ENCODE results near the gene IGFN1. TPM values are rescaled to one million over a fixed set of nuclear protein-coding genes. Genes with fewer than 3 reads are reported as not detected.

IGFN1 gene
- total and polyA plus RNA-seq, 2 donors (not counting 3 experiments of a cell fraction or from before 2014, with no cell fraction given): not detected

DNA sequence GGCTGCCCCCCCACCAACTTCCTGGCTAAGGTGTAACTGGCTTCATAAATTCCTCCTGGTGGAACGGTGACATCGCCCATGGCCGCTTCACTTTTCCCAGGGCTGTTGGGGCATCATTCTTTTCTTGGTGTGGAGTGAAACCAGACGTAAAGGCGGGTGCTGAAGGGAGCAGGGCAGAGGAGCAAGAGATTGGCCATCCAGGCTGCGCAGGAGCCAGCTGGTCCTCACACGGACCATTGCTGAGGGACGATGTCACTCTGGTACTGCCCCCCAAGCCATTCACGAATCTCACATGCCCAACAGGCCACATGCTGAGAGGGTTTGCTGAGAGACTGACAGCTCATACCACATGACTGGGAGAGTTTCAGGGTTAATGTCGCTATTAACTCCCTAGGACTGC, 82.2 kb downstream of the IGFN1 start:
- intact Hi-C loops (cut with micrococcal nuclease): no loop called here
- dilution Hi-C loops (cut with MboI; ENCODE audit: extremely low pct_ligation_motif_present, low sequenced_read_pairs): no loop called here
- H3K4me3 ChIP-seq (replicated peaks in 1 of 3; ENCODE audit: insufficient read depth in 1 of 3, low read depth in 1 of 3, low read length in 3 of 3): no peak overlapping the region
- H3K36me3 ChIP-seq (ENCODE audit: control insufficient read depth in 2 of 2, extremely low read depth in 1 of 2, insufficient read depth in 2 of 2, low read length in 2 of 2): no peaks in the 10 kb centered on the region
- H3K27ac ChIP-seq (ENCODE audit: insufficient read depth, low read depth, low read length): no peak overlapping the region
- H3K9ac ChIP-seq (replicated peaks; ENCODE audit: extremely low read depth, insufficient read depth, low read length): no peak overlapping the region
- H3K4me2 ChIP-seq (ENCODE audit: insufficient read depth, low read length): no peak overlapping the region
- H3K9me3 ChIP-seq (replicated peaks; ENCODE audit: control insufficient read depth, insufficient read depth, low read length): no peaks in the 10 kb centered on the region
- TF ChIP-seq JUN (IDR thresholded peaks at IDR 0.05; ENCODE audit: borderline replicate concordance, insufficient read depth, insufficient read length, low read depth) (no peak), GATA2 (IDR thresholded peaks at IDR 0.05; ENCODE audit: insufficient read depth, insufficient read length, low read depth, low read length) (no peak), POLR2A (IDR thresholded peaks at IDR 0.05; ENCODE audit: low read depth, low read length) (no peak), EZH2 (IDR thresholded peaks at IDR 0.05; ENCODE audit: borderline replicate concordance, low read depth, low read length, severe bottlenecking) (no peak), FOS (IDR thresholded peaks at IDR 0.05; ENCODE audit: borderline replicate concordance, insufficient read depth, low read length) (no peak), POLR2AphosphoS5 (IDR thresholded peaks at IDR 0.05; ENCODE audit: insufficient read depth, low read depth, low read length) (no peak), MYC (IDR thresholded peaks at IDR 0.05; ENCODE audit: low read depth, low read length) (no peak)
- TF ChIP-seq, protein P1, sequence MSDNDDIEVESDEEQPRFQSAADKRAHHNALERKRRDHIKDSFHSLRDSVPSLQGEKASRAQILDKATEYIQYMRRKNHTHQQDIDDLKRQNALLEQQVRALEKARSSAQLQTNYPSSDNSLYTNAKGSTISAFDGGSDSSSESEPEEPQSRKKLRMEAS (IDR thresholded peaks at IDR 0.05; ENCODE audit: insufficient read depth, insufficient read length): no peak
- TF ChIP-seq, protein P2, sequence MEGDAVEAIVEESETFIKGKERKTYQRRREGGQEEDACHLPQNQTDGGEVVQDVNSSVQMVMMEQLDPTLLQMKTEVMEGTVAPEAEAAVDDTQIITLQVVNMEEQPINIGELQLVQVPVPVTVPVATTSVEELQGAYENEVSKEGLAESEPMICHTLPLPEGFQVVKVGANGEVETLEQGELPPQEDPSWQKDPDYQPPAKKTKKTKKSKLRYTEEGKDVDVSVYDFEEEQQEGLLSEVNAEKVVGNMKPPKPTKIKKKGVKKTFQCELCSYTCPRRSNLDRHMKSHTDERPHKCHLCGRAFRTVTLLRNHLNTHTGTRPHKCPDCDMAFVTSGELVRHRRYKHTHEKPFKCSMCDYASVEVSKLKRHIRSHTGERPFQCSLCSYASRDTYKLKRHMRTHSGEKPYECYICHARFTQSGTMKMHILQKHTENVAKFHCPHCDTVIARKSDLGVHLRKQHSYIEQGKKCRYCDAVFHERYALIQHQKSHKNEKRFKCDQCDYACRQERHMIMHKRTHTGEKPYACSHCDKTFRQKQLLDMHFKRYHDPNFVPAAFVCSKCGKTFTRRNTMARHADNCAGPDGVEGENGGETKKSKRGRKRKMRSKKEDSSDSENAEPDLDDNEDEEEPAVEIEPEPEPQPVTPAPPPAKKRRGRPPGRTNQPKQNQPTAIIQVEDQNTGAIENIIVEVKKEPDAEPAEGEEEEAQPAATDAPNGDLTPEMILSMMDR (IDR thresholded peaks at IDR 0.05; ENCODE audit: extremely low read depth in 1 of 2, insufficient read depth in 1 of 2, low read depth in 1 of 2, low read length in 2 of 2): no peak
- H3K9me1 ChIP-seq (replicated peaks; ENCODE audit: control insufficient read depth, extremely low read depth, insufficient read depth, low read length): no peaks in the 10 kb centered on the region
- BruUV-seq (replicated peaks): no TSS peak
- H4K20me1 ChIP-seq (replicated peaks; ENCODE audit: control insufficient read depth, extremely low read depth, insufficient read depth, low read length): no peaks in the 10 kb centered on the region
- POLR2A ChIA-PET: no interaction called here
- peaks cover 0 to 3% of the 10 kb centered on the region in 2 experiments for H3K27me3 ChIP-seq (ENCODE audit: control insufficient read depth in 2 of 2, insufficient read depth in 2 of 2, low read length in 2 of 2)
- FAIRE-seq: no peak
- no peaks in the 10 kb centered on the region for H3K79me2 ChIP-seq (ENCODE audit: control insufficient read depth, insufficient read depth, low read length)
- DNase-seq (ENCODE audit: low read depth, low spot score): no peak
- CTCF ChIA-PET: interaction anchor here (1.0 to 2.4 kb wide), 4 partner anchors 10 to 88 kb away, joined by 3 to 6 read pairs (median 4); no protein-coding TSS in a partner anchor
- H2AFZ ChIP-seq (ENCODE audit: low read depth, low read length): no peak overlapping the region
- H3K4me1 ChIP-seq (ENCODE audit: control insufficient read depth, extremely low read depth, insufficient read depth, low read length): no peaks in the 10 kb centered on the region

Measured in endothelial cell of umbilical vein (primary cell).